ENCODE measurements around the gene SPACA5B. TPM values are rescaled to one million over a fixed set of nuclear protein-coding genes. Genes with fewer than 3 reads are reported as not detected.
"Not testable (repeated sequence)": the region's sequence is repeated elsewhere in the genome, so short reads cannot be mapped to it uniquely, and the experiment has no call there.

Gene SPACA5B
- total RNA-seq, 2 experiments from 2014 or later: not detected

- H3K4me3 Mint-ChIP-seq; H3K9me3 Mint-ChIP-seq (ENCODE audit: insufficient read depth); DNase-seq; POLR2A ChIA-PET; CTCF ChIA-PET; H3K27me3 Mint-ChIP-seq (ENCODE audit: low read depth); H3K27ac Mint-ChIP-seq; H3K36me3 Mint-ChIP-seq (ENCODE audit: low read depth): not testable (repeated sequence)
- peak; percentile 88 for ATAC-seq
- peaks cover 13% of the 10 kb centered on the region for H3K4me1 Mint-ChIP-seq (ENCODE audit: low read depth)
Measured at GRCh38 chrX:48141810-48142508, 11.5 kb downstream of the SPACA5B start.

GRCh38 chrX:48142697-48143096 lies 12.3 kb downstream of the SPACA5B start:
- ATAC-seq: peak; percentile 32
- CTCF ChIA-PET; POLR2A ChIA-PET; H3K27me3 Mint-ChIP-seq (ENCODE audit: low read depth); H3K9me3 Mint-ChIP-seq (ENCODE audit: insufficient read depth); H3K36me3 Mint-ChIP-seq (ENCODE audit: low read depth); H3K4me3 Mint-ChIP-seq: not testable (repeated sequence)
- DNase-seq: peak; percentile 18
- Mint-ChIP-seq H3K27ac (peak overlapping the region; percentile 55), H3K4me1 (ENCODE audit: low read depth) (peaks cover 13% of the 10 kb centered on the region)

GRCh38 chrX:48153769-48154168 lies 23.3 kb downstream of the SPACA5B start:
- ATAC-seq (no peak), DNase-seq (no peak)
- Mint-ChIP-seq H3K9me3 (ENCODE audit: insufficient read depth) (no peaks in the 10 kb centered on the region), H3K36me3 (ENCODE audit: low read depth) (no peaks in the 10 kb centered on the region), H3K27ac (no peak overlapping the region), H3K4me1 (ENCODE audit: low read depth) (no peaks in the 10 kb centered on the region), H3K27me3 (ENCODE audit: low read depth) (no peaks in the 10 kb centered on the region), H3K4me3 (no peak overlapping the region)
- CTCF ChIA-PET: no interaction called here
- POLR2A ChIA-PET: no interaction called here

GRCh38 chrX:48154796-48155195 lies 24.4 kb downstream of the SPACA5B start:
- CTCF ChIA-PET: no interaction called here
- H3K27me3 Mint-ChIP-seq (ENCODE audit: low read depth): no peaks in the 10 kb centered on the region
- H3K4me3 Mint-ChIP-seq: no peak overlapping the region
- H3K27ac Mint-ChIP-seq: no peak overlapping the region
- no peak for ATAC-seq
- H3K9me3 Mint-ChIP-seq (ENCODE audit: insufficient read depth): no peaks in the 10 kb centered on the region
- no peak for DNase-seq
- H3K4me1 Mint-ChIP-seq (ENCODE audit: low read depth): no peaks in the 10 kb centered on the region
- H3K36me3 Mint-ChIP-seq (ENCODE audit: low read depth): no peaks in the 10 kb centered on the region
- POLR2A ChIA-PET: no interaction called here

- no peak for DNase-seq
- no peaks in the 10 kb centered on the region for H3K27me3 Mint-ChIP-seq (ENCODE audit: low read depth)
- H3K27ac Mint-ChIP-seq: no peak overlapping the region
- H3K9me3 Mint-ChIP-seq (ENCODE audit: insufficient read depth): no peaks in the 10 kb centered on the region
- ChIA-PET POLR2A (no interaction called here), CTCF (no interaction called here)
- no peaks in the 10 kb centered on the region for H3K36me3 Mint-ChIP-seq (ENCODE audit: low read depth)
- no peak for ATAC-seq
- H3K4me1 Mint-ChIP-seq (ENCODE audit: low read depth): no peaks in the 10 kb centered on the region
- no peak overlapping the region for H3K4me3 Mint-ChIP-seq
Measured at GRCh38 chrX:48156014-48156413, 25.6 kb downstream of the SPACA5B start.

GRCh38 chrX:48165241-48165640 lies 34.8 kb downstream of the SPACA5B start:
- Mint-ChIP-seq H3K4me1 (ENCODE audit: low read depth) (no peaks in the 10 kb centered on the region), H3K27me3 (ENCODE audit: low read depth) (no peaks in the 10 kb centered on the region), H3K9me3 (ENCODE audit: insufficient read depth) (no peaks in the 10 kb centered on the region), H3K27ac (no peak overlapping the region), H3K4me3 (no peak overlapping the region), H3K36me3 (ENCODE audit: low read depth) (no peaks in the 10 kb centered on the region)
- ChIA-PET CTCF (no interaction called here), POLR2A (no interaction called here)
- DNase-seq (no peak), ATAC-seq (no peak)

GRCh38 chrX:48166322-48166721 lies 35.9 kb downstream of the SPACA5B start:
- H3K4me3 Mint-ChIP-seq; H3K4me1 Mint-ChIP-seq (ENCODE audit: low read depth); H3K36me3 Mint-ChIP-seq (ENCODE audit: low read depth); DNase-seq; ATAC-seq; H3K27ac Mint-ChIP-seq; H3K9me3 Mint-ChIP-seq (ENCODE audit: insufficient read depth); CTCF ChIA-PET; H3K27me3 Mint-ChIP-seq (ENCODE audit: low read depth); POLR2A ChIA-PET: not testable (repeated sequence)

- no peak for DNase-seq
- H3K9me3 Mint-ChIP-seq (ENCODE audit: insufficient read depth): no peaks in the 10 kb centered on the region
Measured at GRCh38 chrX:48179691-48180090, 49.3 kb downstream of the SPACA5B start.

GRCh38 chrX:48180811-48181210 lies 50.4 kb downstream of the SPACA5B start:
- ATAC-seq (no peak), DNase-seq (no peak)
- no peak overlapping the region for H3K4me3 Mint-ChIP-seq
- H3K36me3 Mint-ChIP-seq (ENCODE audit: low read depth): no peaks in the 10 kb centered on the region
- ChIA-PET POLR2A (no interaction called here), CTCF (no interaction called here)
- H3K9me3 Mint-ChIP-seq (ENCODE audit: insufficient read depth): no peaks in the 10 kb centered on the region
- no peaks in the 10 kb centered on the region for H3K4me1 Mint-ChIP-seq (ENCODE audit: low read depth)
- no peak overlapping the region for H3K27ac Mint-ChIP-seq
- H3K27me3 Mint-ChIP-seq (ENCODE audit: low read depth): peaks cover 3% of the 10 kb centered on the region

More at GRCh38 chrX:48179691-48180090, 49.3 kb downstream of the SPACA5B start:
- Mint-ChIP-seq H3K4me1 (ENCODE audit: low read depth) (no peaks in the 10 kb centered on the region), H3K4me3 (no peak overlapping the region), H3K27me3 (ENCODE audit: low read depth) (peaks cover 1% of the 10 kb centered on the region), H3K36me3 (ENCODE audit: low read depth) (no peaks in the 10 kb centered on the region), H3K27ac (no peak overlapping the region)
- no peak for ATAC-seq
- ChIA-PET POLR2A (no interaction called here), CTCF (no interaction called here)

- H3K36me3 Mint-ChIP-seq (ENCODE audit: low read depth); H3K4me3 Mint-ChIP-seq; H3K9me3 Mint-ChIP-seq (ENCODE audit: insufficient read depth); DNase-seq; CTCF ChIA-PET; H3K27me3 Mint-ChIP-seq (ENCODE audit: low read depth); H3K4me1 Mint-ChIP-seq (ENCODE audit: low read depth); ATAC-seq; H3K27ac Mint-ChIP-seq; POLR2A ChIA-PET: not testable (repeated sequence)
Measured at GRCh38 chrX:48181882-48182281, 51.5 kb downstream of the SPACA5B start.

Other genes with a start within 250 kb of the SPACA5B start
- gene ZNF182, start 126.6 kb upstream of the SPACA5B start, total RNA-seq: 10 to 100 TPM in 1 of 2 experiments, 1 to 10 TPM in 1; 9.0 to 10.2 TPM
- not detected for gene SPACA5, start 123.6 kb upstream of the SPACA5B start, total RNA-seq
- 1 to 10 TPM in 1 of 2 experiments, under 1 TPM in 1; 0.99 to 1.6 TPM for gene ZNF630, start 59.0 kb upstream of the SPACA5B start, total RNA-seq
- not detected for gene SSX5, start 66.2 kb downstream of the SPACA5B start, total RNA-seq
- not detected for gene SSX1, start 124.8 kb downstream of the SPACA5B start, total RNA-seq
- not detected for gene SSX3, start 226.1 kb downstream of the SPACA5B start, total RNA-seq

Data from activated CD8-positive, alpha-beta T cell treated with anti-CD3 and anti-CD28 coated beads, Interleukin-2, amount 10 ng/mL, durations not matched to agents 7 days and 5 days (primary cell).